HepG2 (cell line): ENCODE measurements around the gene LRRC74A. TPM values are rescaled to one million over a fixed set of nuclear protein-coding genes. Genes with fewer than 3 reads are reported as not detected.

Source experiments
- ATAC-seq: fragments of 200-7000 bp; cut with Tn5 transposase; 3 replicates; pipeline ENCODE4 v1.9.1; 2020; ENCODE audit warnings: mild to moderate bottlenecking, moderate library complexity
- BruUV-seq: library from RNA; stranded (reverse); fragments of 400-500 nt; replicated peaks from 2 replicates; lab custom pipeline; 2021; lab: Mats Ljungman, UMichigan
- CTCF ChIA-PET: fragments of 300-600 bp; formaldehyde crosslinking; extraction: SDS; loops from one replicate; lab custom pipeline; 2021; ENCODE audit warnings: low total read pairs, inconsistent platforms, low intra/inter-chr PET ratio; lab: Yijun Ruan, JAX
- POLR2A ChIA-PET: fragments of 350-600 bp; sonication (Branson Sonifier 250); formaldehyde crosslinking; loops from one replicate; lab custom pipeline; 2020; ENCODE audit warnings: antibody characterized with exemption, inconsistent platforms; lab: Yijun Ruan, JAX
- DNase-seq: peaks from one replicate; pipeline ENCODE4 v3.0.0-alpha.2; 2015; ENCODE audit warnings: low spot score
- FAIRE-seq: peaks from 3 replicates; lab custom pipeline; 2011; peaks lifted over from hg19 to GRCh38; lab: Jason Lieb, UNC
- H2AFZ ChIP-seq: one replicate; pipeline ENCODE4 v1.6.1; 2011; ENCODE audit warnings: low read length, inconsistent platforms
- H3K27ac ChIP-seq: fragments of 300-600 bp; 3 replicates; pipeline ENCODE4 v1.8.0; 2011; ENCODE audit warnings: mixed run types, mild to moderate bottlenecking, mixed read lengths, low read length, inconsistent platforms; ENCODE audit not compliant: insufficient read depth; ENCODE audit errors: extremely low read length
- H3K27me3 ChIP-seq, 2 experiments: fragments of 200-600 bp in 1 of 2; 2 replicates in 1 of 2; 3 replicates in 1 of 2; pipeline versions ENCODE4 v1.6.0 to v1.8.0; 2011; ENCODE audit warnings: low read length in 2 of 2, mild to moderate bottlenecking in 2 of 2, moderate library complexity in 2 of 2, inconsistent platforms in 1 of 2; ENCODE audit not compliant: insufficient read depth in 2 of 2, control insufficient read depth in 1 of 2
- H3K36me3 ChIP-seq, 2 experiments: fragments of 200-600 bp in 1 of 2; replicated peaks in 1 of 2; 2 replicates in 1 of 2; 3 replicates in 1 of 2; pipeline versions ENCODE4 v1.5.1 to v1.8.0; 2011; ENCODE audit warnings: low read length in 2 of 2, inconsistent platforms in 1 of 2; ENCODE audit not compliant: insufficient read depth in 2 of 2, control insufficient read depth in 1 of 2
- H3K4me1 ChIP-seq: 2 replicates; pipeline ENCODE4 v1.5.1; 2012; ENCODE audit warnings: low read length, inconsistent platforms; ENCODE audit not compliant: insufficient read depth
- H3K4me2 ChIP-seq: 2 replicates; pipeline ENCODE4 v1.6.0; 2011; ENCODE audit warnings: low read depth, low read length, inconsistent platforms
- H3K4me3 ChIP-seq, 3 experiments: fragments of 200-600 bp in 1 of 3; sonication (generic), shearing (Covaris generic) in 1 of 3; replicated peaks in 1 of 3; 2 replicates each; pipeline ENCODE4 v1.5.1; 2011 to 2016; ENCODE audit warnings: low read length in 3 of 3, inconsistent platforms in 2 of 3, low read depth in 2 of 3, mild to moderate bottlenecking in 2 of 3, control low read depth in 1 of 3, mixed read lengths in 1 of 3; ENCODE audit not compliant: insufficient read depth in 1 of 3
- H3K79me2 ChIP-seq: one replicate; pipeline ENCODE4 v1.6.1; 2011; ENCODE audit warnings: low read length, inconsistent platforms; ENCODE audit not compliant: insufficient read depth
- H3K9ac ChIP-seq: 2 replicates; pipeline ENCODE4 v1.6.0; 2011; ENCODE audit warnings: mild to moderate bottlenecking, low read depth, low read length, inconsistent platforms; ENCODE audit not compliant: insufficient read depth
- H3K9me3 ChIP-seq: 2 replicates; pipeline ENCODE4 v1.5.1; 2012; ENCODE audit warnings: mild to moderate bottlenecking, low read length
- H4K20me1 ChIP-seq: 2 replicates; pipeline ENCODE4 v1.6.0; 2011; ENCODE audit warnings: inconsistent platforms, mild to moderate bottlenecking, low read length, moderate library complexity; ENCODE audit not compliant: insufficient read depth
- NFYB ChIP-seq: sonication (generic); formaldehyde crosslinking; IDR thresholded peaks from 2 replicates; pipeline ENCODE4 v1.4.0; 2020; ENCODE audit warnings: missing genetic modification reagents
- WGBS: methylation state at CpG from one replicate; pipeline ENCODE4 v1.1.6; 2017; ENCODE audit warnings: low lambda C conversion rate; 5-methylcytosine and 5-hydroxymethylcytosine counted together
- in situ Hi-C: cut with HindIII; loops from 2 replicates; pipeline ENCODE4 v1.10.0; 2017; ENCODE audit warnings: low pct_unique_long_range_greater_than_20kb; ENCODE audit not compliant: extremely low pct_ligation_motif_present
- intact Hi-C: fragments of 100-400 bp; cut with micrococcal nuclease; formaldehyde crosslinking; loops from one replicate; pipeline ENCODE4 v1.10.0; 2022; ENCODE audit not compliant: unreplicated experiment
- polyA plus RNA-seq, 8 experiments: library from polyadenylated mRNA; depleted of rRNA in 3 of 8; stranded (reverse) in 7 of 8; unstranded in 1 of 8; fragments of >200 nt; fragmentation: Illumina TruSeq in 4 of 8; extraction: Trizol in 4 of 8; gene quantifications; 2 replicates each; pipeline versions ENCODE4 v1.2.1 to v1.2.3, GENCODE V29; 2011 to 2016; ENCODE audit warnings: low read depth in 4 of 8, missing spikeins in 1 of 8, mixed read lengths in 1 of 8; ENCODE audit not compliant: insufficient read depth in 1 of 8
- total RNA-seq, 5 experiments: library from RNA; depleted of rRNA; stranded (reverse); fragments of >200 nt; fragmentation: Illumina TruSeq; extraction: Trizol; gene quantifications; 2 replicates each; pipeline ENCODE4 v1.2.3, GENCODE V29; 2016; ENCODE audit warnings: low read depth in 1 of 5
- TF ChIP-seq, protein P1 (sequence below), 2 experiments: sonication (generic) in 1 of 2; formaldehyde crosslinking in 1 of 2; IDR thresholded peaks; 2 replicates each; pipeline versions ENCODE4 v1.6.1 to v1.9.0; 2014 to 2022; ENCODE audit warnings: antibody characterized with exemption in 1 of 2, borderline replicate concordance in 1 of 2, inconsistent platforms in 1 of 2, low read depth in 1 of 2, missing genetic modification reagents in 1 of 2

Gene LRRC74A
- total and polyA plus RNA-seq, 2 of the 13 experiments (the other 11 are each of a cell fraction or from before 2014, with no cell fraction given): not detected

DNA sequence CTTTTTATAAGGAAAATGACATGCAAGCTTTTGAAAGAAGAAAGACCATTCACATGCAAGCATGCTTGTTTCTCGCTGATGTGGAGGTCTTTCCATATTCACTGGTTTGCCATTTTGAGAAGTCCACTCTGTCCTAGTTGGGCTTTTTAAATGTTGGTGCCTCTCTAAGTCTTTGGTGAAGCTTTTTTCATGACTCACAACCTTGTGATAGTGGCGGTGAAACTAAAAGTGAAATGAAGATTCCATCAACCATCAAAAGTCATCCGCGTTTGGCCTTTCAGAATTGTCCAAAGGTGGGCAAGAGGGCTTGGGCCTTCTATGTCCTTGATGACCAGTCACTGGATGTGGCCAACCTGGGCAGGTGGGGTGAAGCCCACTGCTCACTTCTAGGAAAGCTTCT, 4.3 kb downstream of the LRRC74A start:
- ChIA-PET CTCF (no interaction called here), POLR2A (interaction anchor here (1.4 to 6.4 kb wide), 2 partner anchors 18 to 24 kb away, joined by 5 to 62 read pairs; partner anchors contain the start of gene ANGEL1)
- Histone ChIP-seq H3K4me3 (no peak overlapping the region), H3K9me3 (no peaks in the 10 kb centered on the region), H3K36me3 (no peaks in the 10 kb centered on the region), H4K20me1 (no peaks in the 10 kb centered on the region), H2AFZ (peak overlapping the region; percentile 2), H3K9ac (no peak overlapping the region), H3K4me2 (peak overlapping the region; percentile 92), H3K27me3 (no peaks in the 10 kb centered on the region), H3K4me1 (peaks cover 71% of the 10 kb centered on the region), H3K79me2 (no peaks in the 10 kb centered on the region), H3K27ac (peak overlapping the region; percentile 35)
- no TSS peak for BruUV-seq
- WGBS: 93% methylated on average over 4 of the region's 4 CpGs
- ATAC-seq (no peak), DNase-seq (no peak), FAIRE-seq (no peak)
- TF ChIP-seq, protein P1, sequence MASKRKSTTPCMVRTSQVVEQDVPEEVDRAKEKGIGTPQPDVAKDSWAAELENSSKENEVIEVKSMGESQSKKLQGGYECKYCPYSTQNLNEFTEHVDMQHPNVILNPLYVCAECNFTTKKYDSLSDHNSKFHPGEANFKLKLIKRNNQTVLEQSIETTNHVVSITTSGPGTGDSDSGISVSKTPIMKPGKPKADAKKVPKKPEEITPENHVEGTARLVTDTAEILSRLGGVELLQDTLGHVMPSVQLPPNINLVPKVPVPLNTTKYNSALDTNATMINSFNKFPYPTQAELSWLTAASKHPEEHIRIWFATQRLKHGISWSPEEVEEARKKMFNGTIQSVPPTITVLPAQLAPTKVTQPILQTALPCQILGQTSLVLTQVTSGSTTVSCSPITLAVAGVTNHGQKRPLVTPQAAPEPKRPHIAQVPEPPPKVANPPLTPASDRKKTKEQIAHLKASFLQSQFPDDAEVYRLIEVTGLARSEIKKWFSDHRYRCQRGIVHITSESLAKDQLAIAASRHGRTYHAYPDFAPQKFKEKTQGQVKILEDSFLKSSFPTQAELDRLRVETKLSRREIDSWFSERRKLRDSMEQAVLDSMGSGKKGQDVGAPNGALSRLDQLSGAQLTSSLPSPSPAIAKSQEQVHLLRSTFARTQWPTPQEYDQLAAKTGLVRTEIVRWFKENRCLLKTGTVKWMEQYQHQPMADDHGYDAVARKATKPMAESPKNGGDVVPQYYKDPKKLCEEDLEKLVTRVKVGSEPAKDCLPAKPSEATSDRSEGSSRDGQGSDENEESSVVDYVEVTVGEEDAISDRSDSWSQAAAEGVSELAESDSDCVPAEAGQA (IDR thresholded peaks at IDR 0.05; ENCODE audit: low read depth): no peak
- TF ChIP-seq, protein P1 (CRISPR knock-in tag; IDR thresholded peaks at IDR 0.05; ENCODE audit: borderline replicate concordance): no peak
- 0 out of 2 replicates have a peak, but pooled peaks have one; percentile 1 for TF ChIP-seq NFYB
- in situ Hi-C loops: no loop called here
- intact Hi-C loops: loop anchor here (2.0 kb wide), 1 partner anchor 18 kb away; the partner anchor contains the start of gene ANGEL1
